Fibroblast of gingiva (primary cell): ENCODE measurements around the gene KCNK5.

Experiments used
- DNase-seq: peaks from one replicate; pipeline ENCODE4 v3.0.0-alpha.2; 2011; ENCODE audit warnings: low read depth

Gene KCNK5

DNA sequence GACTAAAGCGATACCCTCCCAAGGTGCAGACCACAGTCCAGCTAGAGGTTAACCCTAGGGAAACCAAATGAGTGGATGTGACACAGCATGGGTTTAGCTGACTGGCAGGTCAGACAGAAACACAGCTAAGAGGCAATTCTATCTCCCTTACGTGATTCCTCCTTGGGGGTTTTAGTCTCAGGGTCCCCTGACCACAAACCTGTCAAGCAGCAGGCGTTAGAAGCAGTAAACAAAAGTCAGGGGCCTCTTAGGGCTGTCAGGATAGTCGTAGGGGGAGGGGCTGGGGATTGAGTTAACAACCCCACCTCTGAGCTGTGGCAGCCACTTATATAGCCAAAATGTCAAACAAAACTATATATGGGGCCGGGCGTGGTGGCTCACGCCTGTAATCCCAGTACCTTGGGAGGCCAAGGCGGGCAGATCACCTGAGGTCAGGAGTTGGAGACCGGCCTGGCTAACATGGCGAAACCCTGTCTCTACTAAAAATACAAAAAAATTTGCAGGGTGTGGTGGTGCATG lies 13.6 kb downstream of the KCNK5 start:
- DNase-seq, result no peak

DNA sequence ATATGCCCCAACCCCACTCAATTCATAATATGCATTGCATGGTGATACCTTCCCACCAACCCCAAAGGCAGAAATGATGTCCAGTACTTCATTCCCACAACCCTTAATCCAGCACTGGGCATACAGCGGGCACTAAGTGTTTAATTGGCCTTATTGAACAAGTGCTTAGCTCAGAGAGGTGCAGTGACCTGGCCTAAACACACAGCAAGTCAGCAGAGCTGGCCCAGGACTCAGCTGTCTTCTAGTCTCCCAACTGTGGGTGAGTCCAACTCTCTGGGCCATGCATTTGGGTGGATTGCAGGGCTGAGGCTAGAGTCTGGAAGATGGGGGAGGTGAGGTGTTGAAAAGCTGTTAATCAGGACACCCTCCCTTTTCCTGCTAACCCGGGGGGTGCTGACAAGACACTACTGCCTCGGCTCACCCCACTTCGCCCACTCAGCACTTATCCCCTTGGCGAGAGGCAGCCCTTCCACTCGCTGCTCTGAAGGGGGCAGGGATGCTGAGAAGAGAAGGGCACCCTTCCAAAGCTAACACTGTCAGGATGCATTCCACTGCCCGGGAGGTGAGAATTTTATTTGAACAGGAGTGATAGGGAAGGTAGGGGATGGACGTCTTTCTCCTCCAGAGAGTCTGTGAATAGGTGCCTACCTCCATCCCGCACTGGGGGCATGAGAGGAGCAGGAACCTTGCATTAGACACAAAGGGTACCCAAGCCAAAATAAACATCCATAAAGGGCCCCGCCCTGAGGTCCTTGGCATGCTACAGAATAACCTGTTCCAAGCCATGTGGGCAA lies 14.2 kb downstream of the KCNK5 start:
- DNase-seq, result no peak

DNA sequence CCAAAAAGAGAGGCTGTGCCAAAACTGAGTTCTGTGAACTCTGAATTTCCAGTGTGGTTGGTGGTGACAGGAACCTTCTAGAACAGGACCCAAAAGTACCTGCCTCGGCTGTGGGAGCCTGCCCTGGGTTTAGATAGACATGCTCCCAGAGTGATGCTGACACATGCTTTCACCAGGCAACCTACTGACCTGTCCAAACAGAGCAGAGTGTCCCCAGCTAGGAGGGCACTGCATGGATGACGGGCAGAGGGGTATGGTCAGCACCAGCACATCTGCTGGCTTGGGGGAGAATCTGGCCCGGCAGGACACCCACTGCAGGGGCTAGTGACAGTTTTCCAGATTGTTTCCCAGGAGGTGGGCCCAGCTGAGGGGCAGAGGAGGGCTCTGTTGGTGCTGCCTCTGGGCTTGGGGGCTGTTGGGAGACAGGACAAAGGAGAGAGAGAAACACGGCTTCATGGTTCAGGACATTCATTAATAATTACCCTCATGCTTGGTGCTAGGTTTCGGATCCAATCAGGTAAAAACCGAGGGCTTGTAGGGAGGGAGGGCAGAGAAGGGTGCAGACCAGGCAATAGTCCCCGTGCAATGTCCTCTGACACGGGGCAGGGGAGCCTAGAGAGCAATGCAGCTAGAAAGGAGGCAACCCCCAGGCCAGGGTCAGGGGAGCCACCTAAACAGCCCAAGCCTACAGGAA lies 15.0 kb downstream of the KCNK5 start:
- no peak for DNase-seq

DNA sequence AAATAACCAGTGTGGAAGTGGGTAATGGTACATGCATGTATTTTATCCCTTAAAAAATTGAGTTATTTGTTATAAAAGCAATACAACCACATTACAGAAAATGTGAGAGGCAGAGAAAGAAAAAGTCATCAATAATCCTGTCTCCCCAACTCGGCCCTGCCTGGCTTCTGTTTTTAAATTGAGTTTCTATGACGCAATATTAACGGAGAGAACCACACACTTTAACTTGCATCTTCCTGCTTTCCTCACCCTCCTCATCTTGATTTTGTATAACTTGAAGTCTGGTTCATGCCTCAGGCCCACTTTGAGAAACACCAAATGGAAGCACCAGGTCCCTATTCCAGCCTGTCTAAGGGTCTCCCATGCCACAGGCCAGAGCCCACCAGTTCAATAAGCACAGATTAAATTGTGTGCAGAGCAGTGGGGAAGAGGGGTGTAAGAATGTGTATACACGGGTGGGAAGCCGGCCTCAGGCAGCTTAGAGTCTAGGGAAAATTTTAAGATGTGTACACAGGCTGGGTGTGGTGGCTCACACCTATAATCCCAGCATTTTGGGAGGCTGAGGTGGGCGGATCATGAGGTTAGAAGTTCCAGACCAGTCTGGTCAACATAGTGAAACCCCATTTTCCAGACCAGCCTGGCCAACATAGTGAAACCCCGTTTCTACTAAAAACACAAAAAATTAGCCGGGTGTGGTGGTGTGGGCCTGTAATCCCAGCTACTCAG lies 15.9 kb downstream of the KCNK5 start:
- no peak for DNase-seq

DNA sequence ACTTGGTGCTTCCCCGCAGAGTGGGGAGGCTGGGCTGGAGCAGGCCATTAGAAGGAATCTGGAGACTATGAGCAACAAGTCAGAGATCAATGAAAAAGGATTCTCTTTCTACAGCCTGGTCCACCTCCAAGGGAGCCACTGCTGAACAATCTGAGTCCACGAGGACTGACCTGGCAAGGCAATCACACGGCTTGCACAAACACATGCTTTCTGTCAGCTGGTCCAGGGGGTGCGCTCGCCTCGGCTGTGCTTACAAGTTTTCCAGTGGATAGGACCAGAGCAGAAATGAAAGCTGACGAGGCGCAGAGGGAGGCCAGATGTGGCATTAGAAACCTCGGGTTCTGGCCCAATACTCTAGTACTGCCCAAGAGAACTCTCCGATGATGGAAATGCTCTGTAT lies 18.1 kb downstream of the KCNK5 start:
- no peak for DNase-seq

DNA sequence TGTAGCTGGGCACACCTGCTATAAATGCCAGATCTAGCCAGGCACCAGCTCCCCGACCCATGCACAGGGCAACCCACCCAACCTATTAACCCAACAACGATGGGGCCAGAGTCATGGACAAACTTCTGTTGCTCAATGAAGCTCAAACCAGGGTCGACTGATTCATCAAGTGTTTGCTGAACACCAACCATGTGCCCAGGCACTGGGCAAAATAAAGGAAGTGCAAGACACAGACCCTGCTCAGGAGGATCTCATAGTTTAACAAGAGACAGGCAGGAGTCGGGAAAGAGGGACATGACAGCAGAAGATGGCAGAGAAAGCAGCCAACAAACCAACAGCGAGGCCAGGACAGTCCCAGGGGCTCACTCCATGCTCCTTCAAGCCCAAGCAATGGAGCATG lies 18.8 kb downstream of the KCNK5 start:
- no peak for DNase-seq

DNA sequence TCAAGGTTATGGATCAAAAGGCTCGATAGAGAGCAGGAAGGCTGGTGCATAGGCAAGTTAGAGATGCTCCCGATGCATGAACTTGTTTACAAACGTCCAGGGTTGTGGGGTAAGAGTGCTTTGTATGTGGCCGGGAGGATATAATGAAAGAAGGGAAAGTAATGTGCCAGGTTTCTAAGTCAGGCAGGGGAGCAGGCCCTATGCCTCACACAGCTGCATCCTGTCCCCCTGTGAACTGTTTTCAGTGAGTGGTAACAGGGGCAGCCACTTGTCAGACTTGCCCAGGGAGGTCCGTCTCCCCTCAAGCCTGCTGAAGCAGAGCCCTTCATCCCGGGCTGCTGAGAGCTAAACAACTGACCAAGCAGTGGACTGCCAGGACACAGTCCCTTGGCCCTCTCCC lies 19.4 kb downstream of the KCNK5 start:
- no peak for DNase-seq

DNA sequence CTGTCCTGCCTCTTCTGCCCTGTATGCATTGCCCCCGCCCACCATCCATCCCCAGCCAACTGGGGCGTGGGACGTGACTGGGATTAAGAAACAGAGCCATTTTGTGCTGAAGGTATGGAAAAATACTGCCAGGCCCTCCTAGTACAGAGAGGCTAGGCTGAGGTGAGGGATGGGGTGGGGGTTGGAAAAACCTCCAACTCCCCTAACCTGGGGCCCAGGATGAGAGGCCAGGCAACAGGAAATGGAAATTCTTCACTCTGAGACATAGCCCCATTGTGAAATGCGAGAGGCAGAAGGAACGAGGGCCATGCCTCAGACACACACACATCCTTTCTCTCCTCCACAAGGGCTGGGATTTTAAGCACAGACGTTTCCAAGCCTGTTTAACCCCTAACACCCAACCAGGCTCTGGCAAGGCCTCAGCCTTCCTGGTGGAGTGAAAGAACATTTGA lies 19.9 kb downstream of the KCNK5 start:
- DNase-seq, result no peak

DNA sequence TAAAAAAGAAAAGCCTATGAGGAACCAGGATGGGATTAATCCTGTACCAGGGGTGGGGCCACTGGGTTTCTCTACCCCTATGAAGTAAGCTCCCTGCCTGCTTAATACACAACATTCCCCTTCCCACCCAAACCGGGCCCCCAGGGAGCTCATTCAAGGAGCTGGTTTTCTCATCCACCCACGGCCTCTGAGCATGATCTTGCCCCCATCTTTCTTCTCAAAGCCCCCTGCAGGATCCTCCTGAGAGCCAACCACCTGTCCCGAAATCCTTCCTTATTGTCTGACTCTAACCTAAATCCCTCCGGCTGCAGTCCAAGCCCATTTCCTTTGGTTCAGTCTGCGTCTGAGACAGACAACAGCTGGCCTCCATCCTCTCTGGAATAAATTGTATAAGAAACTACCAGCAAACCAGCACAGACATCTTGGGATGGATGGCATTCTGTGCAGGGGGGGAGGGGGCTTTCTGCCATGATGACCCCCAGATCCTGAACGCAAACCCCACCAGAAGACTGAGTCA lies 21.0 kb downstream of the KCNK5 start:
- DNase-seq, result no peak

DNA sequence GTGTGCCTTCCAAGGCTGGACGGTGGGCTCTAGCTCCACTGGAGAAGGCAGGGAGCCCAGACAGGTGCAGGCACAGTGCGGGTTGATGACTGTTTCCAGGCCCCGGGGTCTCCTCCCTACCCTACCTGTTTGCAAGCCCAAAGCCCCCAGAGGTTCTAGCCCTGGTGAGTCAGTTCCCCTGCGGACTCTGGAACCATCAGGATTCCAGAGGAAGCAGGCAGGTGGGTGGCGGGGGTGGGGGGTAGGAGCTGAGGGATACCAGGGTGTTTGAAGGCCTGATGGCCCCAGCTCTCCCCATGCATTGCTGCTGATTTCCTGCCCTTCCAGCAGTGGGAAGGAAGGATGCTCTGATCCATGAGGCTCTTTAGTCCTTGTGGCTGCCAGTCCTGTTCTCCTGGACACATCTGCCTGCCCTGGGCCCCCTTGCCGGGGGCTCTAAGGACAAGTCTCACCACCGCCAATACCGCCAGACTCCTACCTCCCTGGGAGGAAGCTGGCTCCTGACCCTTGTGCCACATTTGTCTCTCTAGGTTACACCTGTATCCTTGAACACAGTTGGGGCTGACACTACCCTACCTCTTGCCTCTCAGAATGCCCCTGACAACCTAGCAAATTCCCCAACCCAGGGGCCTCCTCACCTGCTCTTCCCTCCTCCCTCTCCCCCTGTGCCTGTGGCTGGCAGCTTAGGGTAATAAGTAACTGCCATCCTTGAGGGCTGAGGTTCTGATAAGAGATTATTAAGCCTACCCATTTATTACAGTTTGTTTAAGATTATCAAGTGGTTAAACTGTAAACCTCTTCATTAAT lies 21.7 kb downstream of the KCNK5 start:
- no peak for DNase-seq

DNA sequence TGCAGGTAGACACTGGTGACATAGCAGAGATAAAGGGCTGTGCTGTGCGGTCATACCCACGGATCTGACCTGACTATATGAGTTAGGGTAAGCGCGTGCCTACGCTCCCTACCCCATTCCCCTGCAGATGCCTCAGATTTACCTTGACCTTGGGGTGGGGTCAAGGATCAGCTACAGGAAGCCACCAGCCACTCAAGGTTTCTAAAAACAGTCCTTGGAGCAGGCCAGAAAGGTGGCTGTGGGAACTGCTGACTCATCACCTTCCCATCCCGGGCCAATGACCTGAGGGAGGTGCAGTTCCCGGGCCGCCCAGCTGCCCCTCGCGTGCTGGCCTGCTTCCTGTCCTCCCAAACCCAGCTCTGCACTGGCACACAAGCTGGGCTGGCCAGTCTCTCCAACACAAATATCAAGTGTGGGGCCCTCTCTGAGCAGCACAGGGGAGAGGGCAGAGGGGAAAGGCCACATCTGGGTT lies 23.0 kb downstream of the KCNK5 start:
- no peak for DNase-seq

DNA sequence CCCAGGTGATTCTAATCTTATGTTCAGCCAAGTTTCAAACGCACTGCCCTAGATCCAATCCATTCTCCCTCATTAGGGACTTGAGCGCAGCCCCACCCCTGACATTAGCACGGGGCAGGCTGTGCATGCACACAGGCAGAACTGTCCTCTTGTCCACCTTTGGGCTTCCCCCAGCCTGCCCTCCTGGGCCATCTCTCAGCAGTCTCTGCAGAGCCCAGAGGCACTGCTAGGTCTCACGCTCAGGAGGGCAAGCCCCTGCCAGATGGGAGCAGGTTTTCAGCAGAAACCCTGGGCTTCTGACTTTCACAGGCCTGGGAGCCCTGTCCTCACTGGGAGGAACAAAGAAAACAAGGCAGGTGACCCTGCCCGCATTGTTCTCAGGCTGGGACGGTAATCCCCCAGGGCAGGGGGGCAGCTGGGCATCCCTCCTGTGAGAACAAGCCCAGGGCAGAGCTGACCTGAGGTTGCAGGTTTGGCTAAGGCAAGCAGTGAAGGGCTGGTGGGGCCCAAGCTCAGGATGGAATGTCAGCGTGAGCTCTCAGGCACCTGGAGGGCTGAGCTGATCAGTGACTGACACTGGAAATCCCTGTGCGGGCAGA lies 24.5 kb downstream of the KCNK5 start:
- DNase-seq, result no peak

DNA sequence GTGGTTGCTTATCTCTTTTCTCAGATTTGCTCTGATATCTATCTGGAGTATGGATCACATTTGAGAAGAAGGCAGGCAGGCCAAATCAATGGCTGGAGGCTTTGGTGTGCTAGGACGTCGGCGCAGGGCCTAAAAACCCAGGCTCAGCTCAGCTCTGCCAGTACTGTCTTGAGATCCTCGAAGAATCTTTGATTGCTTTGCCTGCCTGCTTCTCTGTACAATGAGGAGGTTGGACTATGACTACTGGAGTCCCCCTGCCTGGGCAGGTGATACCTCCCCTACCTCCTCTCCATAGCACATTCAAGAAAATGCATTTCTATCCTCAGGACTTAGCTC lies 25.1 kb downstream of the KCNK5 start:
- no peak for DNase-seq

DNA sequence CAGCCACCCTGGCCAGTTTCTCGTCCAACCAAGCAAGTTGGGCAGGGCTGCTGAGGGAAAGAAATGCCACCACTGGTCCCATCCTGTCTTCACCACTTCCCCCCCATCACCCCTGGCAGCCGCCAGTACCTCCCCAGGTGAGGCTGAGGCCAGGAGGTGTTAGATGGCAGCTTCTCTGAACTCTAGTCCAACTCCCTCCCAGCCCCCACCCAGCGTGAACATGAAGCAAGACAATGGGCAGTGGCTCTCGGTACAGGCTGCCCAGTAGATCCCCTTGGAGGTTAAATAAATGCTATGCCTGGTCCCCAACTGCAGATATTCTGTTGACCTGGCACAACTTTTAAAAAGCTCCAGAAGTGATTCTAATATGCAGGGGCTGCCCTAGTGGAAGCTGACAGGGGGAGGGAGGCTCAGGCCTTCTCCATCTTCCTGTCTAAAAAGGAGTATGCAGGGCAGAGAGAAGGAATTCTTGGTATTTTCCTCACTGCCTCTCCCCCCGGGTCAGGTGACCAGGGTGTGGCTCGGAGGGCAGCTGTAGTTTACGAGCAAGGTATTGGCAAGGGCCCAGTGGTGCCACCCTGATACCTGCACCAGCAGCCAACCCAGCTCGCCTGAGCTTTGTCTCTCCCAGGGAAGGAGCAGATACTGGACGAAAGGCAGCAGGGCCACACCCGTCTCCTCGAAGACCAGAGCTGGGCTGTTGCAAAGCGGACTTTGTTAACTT lies 25.7 kb downstream of the KCNK5 start:
- DNase-seq, result no peak

DNA sequence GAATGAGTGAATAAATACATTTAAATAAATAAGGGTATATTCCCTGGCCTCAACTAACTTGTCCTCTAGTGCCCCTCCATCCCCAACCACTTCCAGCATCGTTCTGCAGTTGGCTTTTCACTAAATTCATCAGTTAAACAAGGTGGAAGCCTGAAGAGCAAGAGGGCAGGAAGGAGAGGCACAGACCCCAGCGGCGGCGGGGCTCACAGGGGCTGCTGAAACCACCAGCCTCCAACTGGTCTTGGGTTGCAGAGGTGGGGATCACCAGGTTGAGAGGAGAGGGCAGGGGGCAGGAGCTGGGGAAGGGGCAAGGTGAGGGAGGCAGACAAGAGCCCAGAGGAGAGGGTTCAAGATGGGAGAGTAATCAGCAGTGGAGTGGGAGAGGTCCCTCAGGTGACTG lies 27.1 kb downstream of the KCNK5 start:
- DNase-seq, result no peak

DNA sequence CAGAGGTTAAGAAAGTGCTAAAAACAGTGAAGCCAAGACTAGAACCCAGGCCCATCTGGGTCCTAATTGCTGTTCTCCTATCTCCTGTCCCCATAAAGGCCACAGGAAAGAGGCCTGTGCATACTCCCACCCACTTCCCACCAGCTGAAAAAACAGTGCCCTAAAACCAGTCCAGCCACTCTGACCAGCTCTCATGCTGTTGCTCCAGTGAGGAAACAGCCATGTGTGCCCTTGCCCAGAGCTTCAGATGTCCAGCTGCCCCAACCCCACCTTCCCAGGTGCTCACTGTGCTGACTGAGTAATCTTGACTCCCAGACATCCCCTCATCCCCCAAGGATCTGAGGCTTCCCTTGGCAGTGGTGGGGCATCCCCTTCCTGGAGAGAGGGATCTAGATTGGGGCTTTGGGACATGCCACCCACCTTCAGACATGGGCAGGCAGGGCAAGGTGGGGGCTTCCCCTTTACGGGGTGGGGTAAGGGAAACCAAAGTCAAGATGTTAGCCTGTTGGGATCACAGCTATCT lies 28.7 kb downstream of the KCNK5 start:
- DNase-seq, result no peak

DNA sequence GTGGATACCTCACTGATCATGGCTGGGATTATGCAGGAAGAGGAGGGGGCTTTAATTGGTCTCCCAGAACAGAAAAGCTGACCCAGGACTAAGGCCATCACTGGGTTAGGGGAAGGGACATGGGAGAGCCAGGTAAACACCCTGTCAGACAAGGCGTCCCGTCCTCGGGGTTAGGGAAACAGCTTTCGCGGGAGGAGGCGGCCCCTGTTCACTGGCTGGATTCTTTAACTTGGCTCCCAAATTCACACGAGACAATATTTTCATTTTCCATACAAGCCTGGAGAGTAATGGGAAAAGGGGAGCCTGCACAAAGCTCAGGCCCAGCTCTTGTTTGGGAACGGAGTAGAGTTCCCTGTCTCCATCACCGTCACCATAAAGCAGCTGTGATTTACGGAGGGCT lies 29.3 kb downstream of the KCNK5 start:
- no peak for DNase-seq

DNA sequence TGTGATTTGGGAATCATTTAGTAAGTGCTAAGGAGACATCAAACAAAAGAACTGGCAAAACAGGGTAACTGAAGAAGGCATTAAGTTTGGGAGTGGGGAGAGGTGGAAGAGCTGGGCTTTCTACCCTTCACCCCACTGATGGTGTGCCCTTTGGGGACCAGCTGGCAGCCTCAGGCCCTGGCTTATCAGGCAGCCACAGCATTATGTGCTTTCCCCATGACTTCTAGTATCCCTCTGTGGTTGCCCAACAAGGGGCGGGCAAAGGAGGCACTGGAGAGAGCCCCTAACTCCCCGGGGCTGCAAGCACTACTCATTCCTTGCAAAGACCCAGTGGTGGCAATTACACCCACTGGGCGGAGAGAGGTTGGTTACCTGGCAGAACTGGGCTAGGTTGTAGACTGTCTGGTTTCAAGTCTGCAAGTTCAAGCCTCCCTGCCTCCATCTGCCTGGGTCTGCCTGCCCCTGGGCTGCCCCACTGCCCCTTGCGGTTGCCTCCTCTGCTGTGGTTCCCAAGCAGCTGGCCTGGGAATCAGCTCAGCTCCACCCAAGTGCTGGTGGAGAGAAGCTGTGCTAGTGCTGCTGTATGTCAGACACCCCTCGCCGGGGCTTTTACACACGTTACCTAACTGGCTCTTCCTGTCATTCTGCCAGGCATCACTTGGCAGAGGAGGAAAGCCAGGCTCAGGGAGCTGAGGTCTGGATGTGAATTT lies 29.9 kb downstream of the KCNK5 start:
- DNase-seq, result no peak

DNA sequence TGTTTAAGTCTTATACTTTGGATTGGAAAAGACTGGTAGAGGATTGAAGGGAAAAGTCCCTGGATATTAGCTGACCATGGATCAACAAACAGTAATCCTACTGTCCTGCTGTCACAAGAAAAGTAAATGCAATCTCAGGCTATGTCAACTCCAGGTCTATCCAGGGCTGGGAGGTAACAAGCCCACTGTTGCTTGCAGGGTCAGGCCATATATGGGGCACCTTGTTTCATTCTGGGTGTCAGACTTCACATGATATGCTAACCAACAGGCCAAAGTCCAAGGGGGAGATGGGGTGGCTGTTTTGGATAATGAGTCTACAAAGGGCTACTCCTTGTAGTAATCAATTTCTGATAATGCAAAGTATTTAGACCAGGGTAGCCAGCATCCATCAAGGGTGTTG lies 30.7 kb downstream of the KCNK5 start:
- DNase-seq, result no peak
